Ectodermal cell (in vitro differentiated cells): ENCODE measurements around the gene BFSP2.

Experiments
- H3K27ac ChIP-seq: 2 replicates; pipeline ENCODE4 v1.7.0; 2013; ENCODE audit warnings: mild to moderate bottlenecking, low read depth, low read length; ENCODE audit not compliant: insufficient read depth, poor library complexity, severe bottlenecking
- H3K27me3 ChIP-seq: 2 replicates; pipeline ENCODE4 v1.7.0; 2013; ENCODE audit warnings: mild to moderate bottlenecking, low read length; ENCODE audit not compliant: insufficient read depth, control insufficient read depth, poor library complexity, severe bottlenecking
- H3K36me3 ChIP-seq: one replicate; pipeline ENCODE4 v1.7.0; 2013; ENCODE audit warnings: low read length; ENCODE audit not compliant: control insufficient read depth, insufficient read depth
- H3K4me1 ChIP-seq: one replicate; pipeline ENCODE4 v1.7.0; 2013; ENCODE audit warnings: low read length; ENCODE audit not compliant: control insufficient read depth, insufficient read depth
- H3K4me3 ChIP-seq: 2 replicates; pipeline ENCODE4 v1.7.0; 2013; ENCODE audit warnings: low read depth, low read length, control low read depth; ENCODE audit not compliant: insufficient read depth
- H3K9me3 ChIP-seq: 2 replicates; pipeline ENCODE4 v1.7.0; 2013; ENCODE audit warnings: mild to moderate bottlenecking, low read length, moderate library complexity; ENCODE audit not compliant: control insufficient read depth
- WGBS, 2 experiments: methylation state at CpG; one replicate each; pipeline ENCODE4 v1.1.7; 2013; ENCODE audit warnings: missing lambda C conversion rate in 2 of 2; 5-methylcytosine and 5-hydroxymethylcytosine counted together

The BFSP2 gene

GRCh38 chr3:133455281-133455680 is 55.4 kb downstream of the BFSP2 start:
- Histone ChIP-seq H3K4me3 (no peak overlapping the region), H3K4me1 (peaks cover 42% of the 10 kb centered on the region), H3K36me3 (no peaks in the 10 kb centered on the region), H3K9me3 (no peaks in the 10 kb centered on the region), H3K27ac (no peak overlapping the region), H3K27me3 (no peaks in the 10 kb centered on the region)
- 94 to 95% methylated on average over 3 of the region's 3 CpGs for WGBS, 2 experiments

- H3K4me3 ChIP-seq: no peak overlapping the region
- H3K9me3 ChIP-seq: no peaks in the 10 kb centered on the region
- no peaks in the 10 kb centered on the region for H3K36me3 ChIP-seq
- H3K27ac ChIP-seq: no peak overlapping the region
- no peaks in the 10 kb centered on the region for H3K27me3 ChIP-seq
- WGBS, 2 experiments: 76 to 79% methylated on average over 2 of the region's 2 CpGs
- peaks cover 49% of the 10 kb centered on the region for H3K4me1 ChIP-seq
Measured at GRCh38 chr3:133455960-133456359, 56.1 kb downstream of the BFSP2 start.

GRCh38 chr3:133457025-133457424 is 57.2 kb downstream of the BFSP2 start:
- Histone ChIP-seq H3K27me3 (no peaks in the 10 kb centered on the region), H3K4me3 (no peak overlapping the region), H3K27ac (no peak overlapping the region), H3K9me3 (no peaks in the 10 kb centered on the region), H3K4me1 (peaks cover 58% of the 10 kb centered on the region), H3K36me3 (no peaks in the 10 kb centered on the region)
- 86 to 93% methylated on average over 3 of the region's 3 CpGs for WGBS, 2 experiments

- Histone ChIP-seq H3K4me3 (no peak overlapping the region), H3K9me3 (no peaks in the 10 kb centered on the region), H3K27me3 (no peaks in the 10 kb centered on the region), H3K27ac (no peak overlapping the region), H3K4me1 (peaks cover 55% of the 10 kb centered on the region), H3K36me3 (no peaks in the 10 kb centered on the region)
- 100% methylated on average over 1 of the region's 1 CpG; no CpG with 5 or more reads in 1 of the 2 experiments for WGBS, 2 experiments
Measured at GRCh38 chr3:133457465-133458067, 57.7 kb downstream of the BFSP2 start.

GRCh38 chr3:133459400-133459799 is 59.5 kb downstream of the BFSP2 start:
- H3K4me1 ChIP-seq: peaks cover 42% of the 10 kb centered on the region
- H3K4me3 ChIP-seq: no peak overlapping the region
- no peak overlapping the region for H3K27ac ChIP-seq
- no peaks in the 10 kb centered on the region for H3K36me3 ChIP-seq
- 83 to 87% methylated on average over 6 of the region's 6 CpGs for WGBS, 2 experiments
- no peaks in the 10 kb centered on the region for H3K9me3 ChIP-seq
- H3K27me3 ChIP-seq: no peaks in the 10 kb centered on the region

GRCh38 chr3:133460809-133461208 is 61.0 kb downstream of the BFSP2 start:
- Histone ChIP-seq H3K36me3 (no peaks in the 10 kb centered on the region), H3K27me3 (no peaks in the 10 kb centered on the region), H3K9me3 (no peaks in the 10 kb centered on the region), H3K4me3 (no peak overlapping the region), H3K4me1 (peaks cover 42% of the 10 kb centered on the region), H3K27ac (no peak overlapping the region)
- WGBS, 2 experiments: 87 to 95% methylated on average over 3 of the region's 3 CpGs

GRCh38 chr3:133461291-133461690 is 61.4 kb downstream of the BFSP2 start:
- Histone ChIP-seq H3K36me3 (no peaks in the 10 kb centered on the region), H3K9me3 (no peaks in the 10 kb centered on the region), H3K27ac (no peak overlapping the region), H3K27me3 (no peaks in the 10 kb centered on the region), H3K4me3 (no peak overlapping the region), H3K4me1 (peaks cover 37% of the 10 kb centered on the region)
- WGBS, 2 experiments: 66% methylated on average over 4 of the region's 4 CpGs

- Histone ChIP-seq H3K4me1 (peaks cover 35% of the 10 kb centered on the region), H3K27me3 (no peaks in the 10 kb centered on the region), H3K9me3 (no peaks in the 10 kb centered on the region), H3K27ac (no peak overlapping the region), H3K36me3 (no peaks in the 10 kb centered on the region), H3K4me3 (no peak overlapping the region)
- WGBS, 2 experiments: 95% methylated on average over 8 of the region's 8 CpGs
Measured at GRCh38 chr3:133463347-133463860, 63.5 kb downstream of the BFSP2 start.

GRCh38 chr3:133464573-133464972 is 64.7 kb downstream of the BFSP2 start:
- Histone ChIP-seq H3K36me3 (no peaks in the 10 kb centered on the region), H3K27me3 (no peaks in the 10 kb centered on the region), H3K9me3 (no peaks in the 10 kb centered on the region), H3K4me3 (no peak overlapping the region), H3K27ac (no peak overlapping the region), H3K4me1 (peaks cover 34% of the 10 kb centered on the region)
- WGBS, 2 experiments: 86 to 90% methylated on average over 1 of the region's 1 CpG

GRCh38 chr3:133466531-133467386 is 66.9 kb downstream of the BFSP2 start:
- Histone ChIP-seq H3K4me1 (peaks cover 20% of the 10 kb centered on the region), H3K9me3 (no peaks in the 10 kb centered on the region), H3K36me3 (no peaks in the 10 kb centered on the region), H3K4me3 (no peak overlapping the region), H3K27me3 (no peaks in the 10 kb centered on the region), H3K27ac (no peak overlapping the region)
- WGBS, 2 experiments: 94 to 97% methylated on average over 9 to 11 of the region's 12 CpGs
